DOHH2 (cell line): ENCODE data around the gene SATB1.

Source experiments
- EZH2phosphoT487 ChIP-seq: fragments of 200-600 bp; sonication (generic); IDR thresholded peaks from 2 replicates; pipeline ENCODE4 v1.6.1; 2017; ENCODE audit warnings: borderline replicate concordance, mild to moderate bottlenecking, antibody characterized with exemption, low read length, moderate library complexity, mixed read lengths
- TF ChIP-seq, protein P1 (sequence below): fragments of 200-600 bp; sonication (generic); IDR thresholded peaks from one replicate; pipeline ENCODE4 v1.5.1; 2014; ENCODE audit warnings: antibody characterized with exemption, mild to moderate bottlenecking, low read depth, low read length; ENCODE audit not compliant: poor library complexity, severe bottlenecking

DNA sequence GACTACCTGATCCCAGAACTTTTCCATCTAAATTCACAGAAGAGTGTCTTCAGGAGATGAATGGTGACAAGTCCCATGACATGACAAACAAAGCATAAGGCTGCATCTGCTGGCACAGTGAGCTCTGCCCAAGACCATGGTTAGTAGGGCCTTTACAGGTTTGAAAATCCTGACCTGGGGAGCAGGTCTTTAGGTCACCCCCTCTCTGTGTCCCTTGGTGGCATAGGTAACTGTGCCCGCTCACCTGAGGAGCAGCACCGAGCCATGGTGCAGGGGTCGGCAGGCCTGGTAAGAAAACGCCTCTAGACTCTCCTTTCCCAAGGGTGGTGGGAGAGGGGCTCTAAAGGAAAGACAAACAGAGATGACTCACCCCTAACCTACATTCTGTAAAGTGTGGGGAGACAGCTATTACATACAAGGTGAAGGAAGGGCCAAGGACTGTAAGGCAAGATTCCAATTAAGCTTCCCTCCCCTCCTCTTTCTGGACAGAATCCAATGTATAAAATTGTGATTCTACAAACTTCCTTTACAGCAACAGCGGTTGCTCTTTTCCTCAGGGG lies 74.0 kb downstream of the SATB1 start:
- TF ChIP-seq, protein P1, sequence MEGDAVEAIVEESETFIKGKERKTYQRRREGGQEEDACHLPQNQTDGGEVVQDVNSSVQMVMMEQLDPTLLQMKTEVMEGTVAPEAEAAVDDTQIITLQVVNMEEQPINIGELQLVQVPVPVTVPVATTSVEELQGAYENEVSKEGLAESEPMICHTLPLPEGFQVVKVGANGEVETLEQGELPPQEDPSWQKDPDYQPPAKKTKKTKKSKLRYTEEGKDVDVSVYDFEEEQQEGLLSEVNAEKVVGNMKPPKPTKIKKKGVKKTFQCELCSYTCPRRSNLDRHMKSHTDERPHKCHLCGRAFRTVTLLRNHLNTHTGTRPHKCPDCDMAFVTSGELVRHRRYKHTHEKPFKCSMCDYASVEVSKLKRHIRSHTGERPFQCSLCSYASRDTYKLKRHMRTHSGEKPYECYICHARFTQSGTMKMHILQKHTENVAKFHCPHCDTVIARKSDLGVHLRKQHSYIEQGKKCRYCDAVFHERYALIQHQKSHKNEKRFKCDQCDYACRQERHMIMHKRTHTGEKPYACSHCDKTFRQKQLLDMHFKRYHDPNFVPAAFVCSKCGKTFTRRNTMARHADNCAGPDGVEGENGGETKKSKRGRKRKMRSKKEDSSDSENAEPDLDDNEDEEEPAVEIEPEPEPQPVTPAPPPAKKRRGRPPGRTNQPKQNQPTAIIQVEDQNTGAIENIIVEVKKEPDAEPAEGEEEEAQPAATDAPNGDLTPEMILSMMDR: no peak
- TF ChIP-seq EZH2phosphoT487: no peak
